ENCODE results near the gene SCN2B. TPM values are rescaled to one million over a fixed set of nuclear protein-coding genes. Genes with fewer than 3 reads are reported as not detected.

Gene SCN2B
- total and polyA plus RNA-seq, 7 donors, result 0.09 to 6.6 (median 0.51) TPM

- no peak for TF ChIP-seq CTCF (IDR thresholded peaks at IDR 0.05)
- H3K4me3 ChIP-seq, result no peak overlapping the region
- H3K27ac ChIP-seq, result no peak overlapping the region
- no peaks in the 10 kb centered on the region for H3K36me3 ChIP-seq (ENCODE audit: insufficient read depth in 1 of 2, low read depth in 1 of 2)
- WGBS, 3 donors, result 94 to 97% (median 97%) methylated on average over 2 of the region's 2 CpGs
- no peaks in the 10 kb centered on the region for H3K4me1 ChIP-seq
- no peak for ATAC-seq
- intact Hi-C loops (cut with DNase I), result no loop called here
- H3K27me3 ChIP-seq (ENCODE audit: insufficient read depth in 3 of 3, low read length in 2 of 3), result no peaks in the 10 kb centered on the region
- DNase-seq, result no peak
- no peaks in the 10 kb centered on the region for H3K9me3 ChIP-seq
Measured at GRCh38 chr11:118167253-118167652, 9.2 kb downstream of the SCN2B start.

- no peaks in the 10 kb centered on the region for H3K9me3 ChIP-seq
- DNase-seq (no peak), ATAC-seq (no peak)
- H3K4me1 ChIP-seq, result no peaks in the 10 kb centered on the region
- no peak overlapping the region for H3K4me3 ChIP-seq
- intact Hi-C loops (cut with DNase I), result no loop called here
- no peaks in the 10 kb centered on the region for H3K27me3 ChIP-seq (ENCODE audit: insufficient read depth in 3 of 3, low read length in 2 of 3)
- TF ChIP-seq CTCF (IDR thresholded peaks at IDR 0.05), result no peak
- no peak overlapping the region for H3K27ac ChIP-seq
- H3K36me3 ChIP-seq (ENCODE audit: insufficient read depth in 1 of 2, low read depth in 1 of 2), result no peaks in the 10 kb centered on the region
- 87 to 91% (median 89%) methylated on average over 12 to 17 of the region's 17 CpGs for WGBS, 3 donors
Measured at GRCh38 chr11:118166641-118167040, 9.8 kb downstream of the SCN2B start.

GRCh38 chr11:118164885-118165284, 11.6 kb downstream of the SCN2B start:
- Histone ChIP-seq H3K4me1 (no peaks in the 10 kb centered on the region), H3K27ac (no peak overlapping the region), H3K27me3 (ENCODE audit: insufficient read depth in 3 of 3, low read length in 2 of 3) (no peaks in the 10 kb centered on the region), H3K4me3 (no peak overlapping the region), H3K36me3 (ENCODE audit: insufficient read depth in 1 of 2, low read depth in 1 of 2) (no peaks in the 10 kb centered on the region), H3K9me3 (no peaks in the 10 kb centered on the region)
- no peak for TF ChIP-seq CTCF (IDR thresholded peaks at IDR 0.05)
- WGBS, 3 donors, result 68 to 82% (median 72%) methylated on average over 2 of the region's 2 CpGs
- ATAC-seq, result no peak
- no peak for DNase-seq
- intact Hi-C loops (cut with DNase I), result no loop called here

- Histone ChIP-seq H3K27me3 (ENCODE audit: insufficient read depth in 3 of 3, low read length in 2 of 3) (no peaks in the 10 kb centered on the region), H3K27ac (no peak overlapping the region), H3K4me1 (no peaks in the 10 kb centered on the region), H3K4me3 (no peak overlapping the region), H3K36me3 (ENCODE audit: insufficient read depth in 1 of 2, low read depth in 1 of 2) (no peaks in the 10 kb centered on the region), H3K9me3 (no peaks in the 10 kb centered on the region)
- no peak for TF ChIP-seq CTCF (IDR thresholded peaks at IDR 0.05)
- ATAC-seq (no peak), DNase-seq (peak in 1 of 2 donors; percentile 31)
- intact Hi-C loops (cut with DNase I), result no loop called here
- WGBS, 3 donors, result 72 to 84% (median 76%) methylated on average over 5 of the region's 5 CpGs
Measured at GRCh38 chr11:118163494-118163893, 12.9 kb downstream of the SCN2B start.

- Histone ChIP-seq H3K36me3 (ENCODE audit: insufficient read depth in 1 of 2, low read depth in 1 of 2) (no peaks in the 10 kb centered on the region), H3K9me3 (no peaks in the 10 kb centered on the region), H3K27me3 (ENCODE audit: insufficient read depth in 3 of 3, low read length in 2 of 3) (no peaks in the 10 kb centered on the region), H3K27ac (no peak overlapping the region), H3K4me1 (no peaks in the 10 kb centered on the region), H3K4me3 (no peak overlapping the region)
- intact Hi-C loops (cut with DNase I), result no loop called here
- no peak for TF ChIP-seq CTCF (IDR thresholded peaks at IDR 0.05)
- 81 to 87% (median 85%) methylated on average over 3 of the region's 3 CpGs for whole genome bisulfite sequencing, 3 donors
- ATAC-seq (no peak), DNase-seq (no peak)
Measured at GRCh38 chr11:118162846-118163245, 13.6 kb downstream of the SCN2B start.
